CD14-positive monocyte (primary cell): Measurements from ENCODE around the gene TGM2. TPM values are rescaled to one million over a fixed set of nuclear protein-coding genes. Genes with fewer than 3 reads are reported as not detected.

Experiments
- DNase-seq, 3 donors: peaks; one replicate each; pipeline ENCODE4 v3.0.0-alpha.2; 2011 to 2022
- H2AFZ ChIP-seq: 2 replicates; pipeline ENCODE4 v1.6.0; 2012; ENCODE audit warnings: mild to moderate bottlenecking, low read depth, low read length, inconsistent platforms; ENCODE audit not compliant: insufficient read depth, poor library complexity, severe bottlenecking
- H3K27ac ChIP-seq, 2 donors: 1 replicate in 1 of 2; 2 replicates in 1 of 2; pipeline ENCODE4 v1.5.1; 2012 to 2013; ENCODE audit warnings: low read length in 2 of 2, control low read depth in 1 of 2, inconsistent platforms in 1 of 2, low read depth in 1 of 2, mild to moderate bottlenecking in 1 of 2
- H3K27me3 ChIP-seq, 2 donors: one replicate each; pipeline versions ENCODE4 v1.6.0 to v1.6.1; 2011 to 2013; ENCODE audit warnings: low read length in 2 of 2; ENCODE audit not compliant: control insufficient read depth in 2 of 2, insufficient read depth in 2 of 2
- H3K36me3 ChIP-seq, 2 donors: replicated peaks in 1 of 2; 1 replicate in 1 of 2; 2 replicates in 1 of 2; pipeline versions ENCODE4 v1.5.1 to v1.6.1; 2012 to 2013; ENCODE audit warnings: low read length in 2 of 2, control low read depth in 1 of 2, inconsistent platforms in 1 of 2, mild to moderate bottlenecking in 1 of 2; ENCODE audit not compliant: insufficient read depth in 2 of 2, control insufficient read depth in 1 of 2
- H3K4me1 ChIP-seq, 2 donors: 1 replicate in 1 of 2; 2 replicates in 1 of 2; pipeline versions ENCODE4 v1.5.1 to v1.6.1; 2012 to 2013; ENCODE audit warnings: low read length in 2 of 2, control low read depth in 1 of 2, inconsistent platforms in 1 of 2, mild to moderate bottlenecking in 1 of 2, moderate library complexity in 1 of 2; ENCODE audit not compliant: insufficient read depth in 2 of 2, control insufficient read depth in 1 of 2
- H3K4me2 ChIP-seq: replicated peaks from 2 replicates; pipeline ENCODE3; 2012; ENCODE audit warnings: low read length, moderate library complexity, mild to moderate bottlenecking; ENCODE audit not compliant: poor library complexity, severe bottlenecking; ENCODE audit errors: extremely low read depth
- H3K4me3 ChIP-seq, 3 experiments: fragments of 200-600 bp in 1 of 3; sonication (generic) in 1 of 3; replicated peaks in 1 of 3; 1 replicate in 2 of 3; 2 replicates in 1 of 3; pipeline ENCODE4 v1.5.1; 2011 to 2013; ENCODE audit warnings: low read length in 3 of 3, mild to moderate bottlenecking in 3 of 3, control low read depth in 2 of 3, low read depth in 2 of 3, inconsistent platforms in 1 of 3, moderate library complexity in 1 of 3
- H3K79me2 ChIP-seq: 2 replicates; pipeline ENCODE4 v1.6.0; 2012; ENCODE audit warnings: mild to moderate bottlenecking, control low read depth, inconsistent platforms, low read length, moderate library complexity; ENCODE audit not compliant: insufficient read depth
- H3K9ac ChIP-seq: 2 replicates; pipeline ENCODE4 v1.6.0; 2017; ENCODE audit warnings: low read length, mild to moderate bottlenecking; ENCODE audit not compliant: insufficient read depth, poor library complexity, severe bottlenecking
- H3K9me3 ChIP-seq, 2 donors: replicated peaks in 1 of 2; 1 replicate in 1 of 2; 2 replicates in 1 of 2; pipeline versions ENCODE4 v1.5.1 to v1.6.1; 2012 to 2013; ENCODE audit warnings: low read length in 2 of 2, control low read depth in 1 of 2; ENCODE audit not compliant: control insufficient read depth in 1 of 2, insufficient read depth in 1 of 2
- H4K20me1 ChIP-seq: 2 replicates; pipeline ENCODE4 v1.6.0; 2012; ENCODE audit warnings: mild to moderate bottlenecking, low read length, control low read depth, moderate library complexity; ENCODE audit not compliant: insufficient read depth
- H3K27ac Mint-ChIP-seq, 7 donors: one replicate each; pipeline ENCODE4 v1.8.0; 2020; ENCODE audit warnings: mild to moderate bottlenecking in 7 of 7, mixed read lengths in 7 of 7, moderate library complexity in 6 of 7, inconsistent platforms in 2 of 7
- H3K27me3 Mint-ChIP-seq, 3 donors: one replicate each; pipeline ENCODE4 v1.8.0; 2021 to 2022; ENCODE audit warnings: low read depth in 3 of 3, mild to moderate bottlenecking in 3 of 3, mixed read lengths in 3 of 3, moderate library complexity in 3 of 3, inconsistent platforms in 1 of 3
- H3K36me3 Mint-ChIP-seq, 2 donors: one replicate each; pipeline ENCODE4 v1.8.0; 2020; ENCODE audit warnings: mixed read lengths in 2 of 2, inconsistent platforms in 1 of 2, mild to moderate bottlenecking in 1 of 2
- H3K4me1 Mint-ChIP-seq: one replicate; pipeline ENCODE4 v1.8.0; 2020; ENCODE audit warnings: mild to moderate bottlenecking, mixed read lengths
- H3K4me3 Mint-ChIP-seq, 2 donors: one replicate each; pipeline ENCODE4 v1.8.0; 2020; ENCODE audit warnings: mild to moderate bottlenecking in 2 of 2, mixed read lengths in 2 of 2, moderate library complexity in 1 of 2
- H3K9me3 Mint-ChIP-seq, 7 donors: one replicate each; pipeline ENCODE4 v1.8.0; 2020 to 2022; ENCODE audit warnings: mixed read lengths in 7 of 7, mild to moderate bottlenecking in 6 of 7, moderate library complexity in 6 of 7, inconsistent platforms in 2 of 7
- WGBS: methylation state at CpG from one replicate; pipeline ENCODE4 v1.1.5; 2013; ENCODE audit warnings: missing lambda C conversion rate; ENCODE audit not compliant: insufficient coverage; 5-methylcytosine and 5-hydroxymethylcytosine counted together
- intact Hi-C, 2 donors: fragments of 100-400 bp; cut with micrococcal nuclease; formaldehyde crosslinking; loops; one replicate each; pipeline versions ENCODE4 v1.15.0 to v1.15.1; 2023
- polyA plus RNA-seq, 3 donors: library from polyadenylated mRNA; depleted of rRNA in 1 of 3; unstranded in 2 of 3; stranded (reverse) in 1 of 3; fragments of 300-500 nt in 2 of 3; fragments of >200 nt in 1 of 3; fragmentation: Illumina TruSeq in 2 of 3; gene quantifications; 1 replicate in 2 of 3; 2 replicates in 1 of 3; pipeline ENCODE4 v1.2.3, GENCODE V29; 2012 to 2021
- TF ChIP-seq, protein P1 (sequence below): fragments of 200-600 bp; IDR thresholded peaks from one replicate; pipeline ENCODE4 v1.8.0; 2022; ENCODE audit warnings: antibody characterized with exemption, mild to moderate bottlenecking

Gene TGM2
- polyA plus RNA-seq, 3 donors = 0.47 to 1.7 (median 1.6) TPM

DNA sequence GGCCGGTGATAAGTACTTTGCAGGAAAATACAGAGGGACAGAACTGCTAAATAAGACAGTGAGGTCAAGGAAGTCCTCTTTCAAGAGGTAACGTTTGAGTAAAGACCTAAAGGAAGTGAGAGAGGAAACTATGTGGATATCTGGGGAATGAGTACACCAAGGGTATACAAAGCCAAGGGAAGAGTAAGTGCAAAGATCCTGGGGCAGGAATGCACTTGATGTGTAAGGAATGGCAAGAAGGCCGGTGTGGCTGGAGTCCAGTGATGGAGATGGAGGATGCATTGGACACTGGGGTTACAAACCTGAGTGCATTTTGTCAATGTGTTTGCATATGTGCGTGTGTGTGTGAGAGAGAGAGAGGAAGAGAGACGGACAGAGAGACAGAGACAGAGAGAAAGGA is 32.1 kb upstream of the TGM2 start:
- H3K9me3 Mint-ChIP-seq = peaks cover 0 to 6% (median 1%) of the 10 kb centered on the region in 7 donors
- peak overlapping the region; percentile 94 to 96 (median 95) for H3K27ac Mint-ChIP-seq
- WGBS = 50% methylated on average over 2 of the region's 5 CpGs
- peak overlapping the region in 1 of 3 experiments; percentile 10 for H3K4me3 ChIP-seq
- no peaks in the 10 kb centered on the region for H3K9me3 ChIP-seq
- no peak overlapping the region for H2AFZ ChIP-seq
- no peaks in the 10 kb centered on the region for H3K79me2 ChIP-seq
- TF ChIP-seq, protein P1, sequence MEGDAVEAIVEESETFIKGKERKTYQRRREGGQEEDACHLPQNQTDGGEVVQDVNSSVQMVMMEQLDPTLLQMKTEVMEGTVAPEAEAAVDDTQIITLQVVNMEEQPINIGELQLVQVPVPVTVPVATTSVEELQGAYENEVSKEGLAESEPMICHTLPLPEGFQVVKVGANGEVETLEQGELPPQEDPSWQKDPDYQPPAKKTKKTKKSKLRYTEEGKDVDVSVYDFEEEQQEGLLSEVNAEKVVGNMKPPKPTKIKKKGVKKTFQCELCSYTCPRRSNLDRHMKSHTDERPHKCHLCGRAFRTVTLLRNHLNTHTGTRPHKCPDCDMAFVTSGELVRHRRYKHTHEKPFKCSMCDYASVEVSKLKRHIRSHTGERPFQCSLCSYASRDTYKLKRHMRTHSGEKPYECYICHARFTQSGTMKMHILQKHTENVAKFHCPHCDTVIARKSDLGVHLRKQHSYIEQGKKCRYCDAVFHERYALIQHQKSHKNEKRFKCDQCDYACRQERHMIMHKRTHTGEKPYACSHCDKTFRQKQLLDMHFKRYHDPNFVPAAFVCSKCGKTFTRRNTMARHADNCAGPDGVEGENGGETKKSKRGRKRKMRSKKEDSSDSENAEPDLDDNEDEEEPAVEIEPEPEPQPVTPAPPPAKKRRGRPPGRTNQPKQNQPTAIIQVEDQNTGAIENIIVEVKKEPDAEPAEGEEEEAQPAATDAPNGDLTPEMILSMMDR = no peak
- H3K27me3 ChIP-seq = no peaks in the 10 kb centered on the region
- intact Hi-C loops = no loop called here
- H3K4me1 Mint-ChIP-seq = peaks cover 55% of the 10 kb centered on the region
- H3K27ac ChIP-seq = peak overlapping the region; percentile 87 to 88
- H3K4me3 Mint-ChIP-seq = peak overlapping the region in 1 of 2 donors; percentile 17
- H3K27me3 Mint-ChIP-seq = peaks cover 3 to 8% (median 3%) of the 10 kb centered on the region in 3 donors
- H4K20me1 ChIP-seq = no peaks in the 10 kb centered on the region
- no peak overlapping the region for H3K4me2 ChIP-seq
- H3K9ac ChIP-seq = peak overlapping the region; percentile 27
- peak in 1 of 3 donors; percentile 20 for DNase-seq
- peaks cover 42 to 48% of the 10 kb centered on the region in 2 donors for H3K4me1 ChIP-seq
- no peaks in the 10 kb centered on the region for H3K36me3 ChIP-seq
- peaks cover 0 to 3% of the 10 kb centered on the region in 2 donors for H3K36me3 Mint-ChIP-seq

DNA sequence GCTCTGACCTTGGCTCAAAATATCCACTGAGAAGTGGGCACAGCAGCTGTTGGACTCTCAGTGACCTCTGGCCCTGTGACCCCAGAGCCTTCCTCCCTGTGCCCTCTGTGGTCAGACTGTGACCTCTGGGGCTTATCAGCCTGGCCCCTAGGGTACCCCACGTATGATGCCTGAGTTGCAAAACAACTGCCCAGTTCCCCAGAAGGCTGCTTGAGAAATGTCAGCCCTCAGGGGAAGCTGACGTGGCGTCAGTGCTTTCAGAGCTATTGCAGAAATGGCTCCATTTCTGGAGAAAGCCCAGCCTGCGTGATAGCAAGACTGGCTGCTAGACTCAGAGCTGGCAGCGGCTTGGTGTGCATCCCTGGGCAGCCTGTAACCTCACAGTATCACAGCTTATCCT is 31.5 kb upstream of the TGM2 start:
- peaks cover 42 to 51% of the 10 kb centered on the region in 2 donors for H3K4me1 ChIP-seq
- 0% methylated on average over 5 of the region's 5 CpGs for WGBS
- H3K27me3 ChIP-seq = no peaks in the 10 kb centered on the region
- peak overlapping the region in 1 of 3 experiments; percentile 10 for H3K4me3 ChIP-seq
- H3K36me3 ChIP-seq = no peaks in the 10 kb centered on the region
- peak overlapping the region; percentile 87 to 88 for H3K27ac ChIP-seq
- H3K4me2 ChIP-seq = peak overlapping the region; percentile 50
- no peaks in the 10 kb centered on the region for H3K79me2 ChIP-seq
- Mint-ChIP-seq H3K27ac (peak overlapping the region; percentile 94 to 96 (median 95)), H3K9me3 (peaks cover 0 to 6% (median 1%) of the 10 kb centered on the region in 7 donors), H3K27me3 (peaks cover 3 to 6% (median 3%) of the 10 kb centered on the region in 3 donors), H3K4me1 (peaks cover 59% of the 10 kb centered on the region), H3K4me3 (peak overlapping the region in 1 of 2 donors; percentile 48), H3K36me3 (peaks cover 0 to 3% of the 10 kb centered on the region in 2 donors)
- peak; percentile 91 to 98 (median 95) for DNase-seq
- H4K20me1 ChIP-seq = no peaks in the 10 kb centered on the region
- intact Hi-C loops = no loop called here
- no peaks in the 10 kb centered on the region for H3K9me3 ChIP-seq
- H2AFZ ChIP-seq = no peak overlapping the region
- H3K9ac ChIP-seq = peak overlapping the region; percentile 27
- TF ChIP-seq, protein P1 = no peak
